Left lung (tissue), 10 donors: ENCODE measurements around the gene SPNS2. TPM values are rescaled to one million over a fixed set of nuclear protein-coding genes. Genes with fewer than 3 reads are reported as not detected.

Source experiments
- ATAC-seq: fragments of 200-7000 bp; cut with Tn5 transposase; one replicate; pipeline ENCODE4 v1.9.1; 2020; ENCODE audit warnings: moderate library complexity
- DNase-seq, 4 donors: peaks; one replicate each; pipeline ENCODE4 v3.0.0-alpha.2; 2013 to 2020
- H3K27ac ChIP-seq, 2 donors: fragments of 200-600 bp; sonication (generic) in 1 of 2; one replicate each; pipeline versions ENCODE4 v1.5.0 to v1.8.0; 2020 to 2021
- H3K27me3 ChIP-seq, 2 donors: fragments of 200-600 bp; sonication (generic) in 1 of 2; one replicate each; pipeline versions ENCODE4 v1.5.0 to v1.8.0; 2020 to 2021
- H3K36me3 ChIP-seq, 2 donors: fragments of 200-600 bp; sonication (generic) in 1 of 2; one replicate each; pipeline versions ENCODE4 v1.5.0 to v1.8.0; 2020 to 2021
- H3K4me1 ChIP-seq, 2 donors: fragments of 200-600 bp; one replicate each; pipeline ENCODE4 v1.8.0; 2021
- H3K4me3 ChIP-seq, 2 donors: fragments of 200-600 bp; sonication (generic) in 1 of 2; one replicate each; pipeline versions ENCODE4 v1.5.0 to v1.8.0; 2020 to 2021; ENCODE audit warnings: mild to moderate bottlenecking in 1 of 2
- H3K9me3 ChIP-seq, 2 donors: fragments of 200-600 bp; sonication (generic) in 1 of 2; one replicate each; pipeline versions ENCODE4 v1.5.0 to v1.8.0; 2020 to 2021
- intact Hi-C, 2 donors: fragments of 100-400 bp; cut with DNase I; formaldehyde crosslinking; loops; one replicate each; pipeline versions ENCODE4 v1.11.2 to v1.14.2; 2022
- polyA plus RNA-seq, 6 donors: library from polyadenylated mRNA; unstranded; fragments of 120-200 nt; gene quantifications; one replicate each; pipeline ENCODE4 v1.2.1, GENCODE V29; 2013; ENCODE audit not compliant: insufficient read length in 6 of 6
- total RNA-seq, 2 donors: library from RNA; stranded (reverse); fragmentation: NEBNext Ultra II Directional; extraction: Animal tissue kit (Norgen Biotek cat#: 25700); gene quantifications; one replicate each; pipeline ENCODE4 v1.2.1, GENCODE V29; 2021
- TF ChIP-seq, protein P1 (sequence below), 2 donors: fragments of 200-600 bp; sonication (generic) in 1 of 2; IDR thresholded peaks; one replicate each; pipeline versions ENCODE4 v1.5.0 to v1.8.0; 2021; ENCODE audit warnings: antibody characterized with exemption in 2 of 2
- donor health status: DM: no; HTN: yes; CAD: no.
- donor health status: DM: no; HTN: no; CAD: no.

The SPNS2 gene
- total and polyA plus RNA-seq, 8 donors: 19.6 to 52.4 (median 24.3) TPM

- TF ChIP-seq, protein P1, sequence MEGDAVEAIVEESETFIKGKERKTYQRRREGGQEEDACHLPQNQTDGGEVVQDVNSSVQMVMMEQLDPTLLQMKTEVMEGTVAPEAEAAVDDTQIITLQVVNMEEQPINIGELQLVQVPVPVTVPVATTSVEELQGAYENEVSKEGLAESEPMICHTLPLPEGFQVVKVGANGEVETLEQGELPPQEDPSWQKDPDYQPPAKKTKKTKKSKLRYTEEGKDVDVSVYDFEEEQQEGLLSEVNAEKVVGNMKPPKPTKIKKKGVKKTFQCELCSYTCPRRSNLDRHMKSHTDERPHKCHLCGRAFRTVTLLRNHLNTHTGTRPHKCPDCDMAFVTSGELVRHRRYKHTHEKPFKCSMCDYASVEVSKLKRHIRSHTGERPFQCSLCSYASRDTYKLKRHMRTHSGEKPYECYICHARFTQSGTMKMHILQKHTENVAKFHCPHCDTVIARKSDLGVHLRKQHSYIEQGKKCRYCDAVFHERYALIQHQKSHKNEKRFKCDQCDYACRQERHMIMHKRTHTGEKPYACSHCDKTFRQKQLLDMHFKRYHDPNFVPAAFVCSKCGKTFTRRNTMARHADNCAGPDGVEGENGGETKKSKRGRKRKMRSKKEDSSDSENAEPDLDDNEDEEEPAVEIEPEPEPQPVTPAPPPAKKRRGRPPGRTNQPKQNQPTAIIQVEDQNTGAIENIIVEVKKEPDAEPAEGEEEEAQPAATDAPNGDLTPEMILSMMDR (IDR thresholded peaks at IDR 0.05): no peak
- Histone ChIP-seq H3K4me3 (no peak overlapping the region), H3K9me3 (no peaks in the 10 kb centered on the region), H3K4me1 (peaks cover 0 to 8% of the 10 kb centered on the region in 2 donors), H3K27ac (no peak overlapping the region), H3K36me3 (no peaks in the 10 kb centered on the region), H3K27me3 (no peaks in the 10 kb centered on the region)
- no peak for ATAC-seq
- DNase-seq: no peak
- intact Hi-C loops: no loop called here
These were observed 26.4 kb upstream of the SPNS2 start for GRCh38 chr17:4472286-4472685.

GRCh38 chr17:4474093-4474492 is 24.6 kb upstream of the SPNS2 start:
- no peak overlapping the region for H3K4me3 ChIP-seq
- no peaks in the 10 kb centered on the region for H3K27me3 ChIP-seq
- ATAC-seq (no peak), DNase-seq (no peak)
- H3K27ac ChIP-seq: no peak overlapping the region
- H3K36me3 ChIP-seq: no peaks in the 10 kb centered on the region
- H3K4me1 ChIP-seq: peaks cover 0 to 8% of the 10 kb centered on the region in 2 donors
- no peaks in the 10 kb centered on the region for H3K9me3 ChIP-seq
- intact Hi-C loops: no loop called here
- TF ChIP-seq, protein P1 (IDR thresholded peaks at IDR 0.05): no peak

GRCh38 chr17:4475001-4475400 is 23.7 kb upstream of the SPNS2 start:
- Histone ChIP-seq H3K27ac (no peak overlapping the region), H3K36me3 (no peaks in the 10 kb centered on the region), H3K9me3 (no peaks in the 10 kb centered on the region), H3K4me3 (no peak overlapping the region), H3K4me1 (peaks cover 0 to 10% of the 10 kb centered on the region in 2 donors), H3K27me3 (no peaks in the 10 kb centered on the region)
- TF ChIP-seq, protein P1 (IDR thresholded peaks at IDR 0.05): no peak
- ATAC-seq (no peak), DNase-seq (no peak)
- intact Hi-C loops: no loop called here

DNA sequence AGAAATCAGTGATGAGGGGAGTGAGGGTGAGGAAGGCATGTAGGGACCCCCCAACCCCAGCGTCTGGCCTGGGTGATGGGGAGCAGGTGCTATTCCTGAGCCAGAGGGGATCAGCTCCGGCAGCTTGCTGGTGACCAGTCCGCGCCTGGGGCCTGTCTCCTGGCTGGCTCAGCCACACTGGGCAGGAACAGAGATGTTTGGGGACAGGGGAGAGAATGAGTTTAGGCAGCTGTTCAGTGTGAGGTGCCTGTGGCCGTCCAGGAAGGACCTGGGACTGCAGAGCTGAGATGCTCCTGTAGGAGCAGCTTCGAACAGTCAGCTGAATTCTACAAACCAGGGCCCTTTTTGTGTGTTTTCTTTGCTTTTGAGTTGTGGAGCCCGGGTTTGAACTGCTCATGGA is 23.2 kb upstream of the SPNS2 start:
- peaks cover 1 to 14% of the 10 kb centered on the region in 2 donors for H3K4me1 ChIP-seq
- H3K36me3 ChIP-seq: no peaks in the 10 kb centered on the region
- TF ChIP-seq, protein P1 (IDR thresholded peaks at IDR 0.05): no peak
- H3K27ac ChIP-seq: no peak overlapping the region
- H3K27me3 ChIP-seq: no peaks in the 10 kb centered on the region
- DNase-seq (no peak), ATAC-seq (no peak)
- H3K9me3 ChIP-seq: no peaks in the 10 kb centered on the region
- intact Hi-C loops: no loop called here
- H3K4me3 ChIP-seq: no peak overlapping the region

GRCh38 chr17:4476017-4476416 is 22.7 kb upstream of the SPNS2 start:
- TF ChIP-seq, protein P1 (IDR thresholded peaks at IDR 0.05): no peak
- H3K4me1 ChIP-seq: peaks cover 3 to 20% of the 10 kb centered on the region in 2 donors
- no peak overlapping the region for H3K4me3 ChIP-seq
- ATAC-seq: no peak
- no peaks in the 10 kb centered on the region for H3K36me3 ChIP-seq
- no peak overlapping the region for H3K27ac ChIP-seq
- intact Hi-C loops: no loop called here
- H3K9me3 ChIP-seq: no peaks in the 10 kb centered on the region
- no peaks in the 10 kb centered on the region for H3K27me3 ChIP-seq
- DNase-seq: no peak
